Skeletal muscle satellite cell (primary cell): ENCODE measurements around the gene COBL.

Source experiments
- H3K27me3 ChIP-seq: 2 replicates; pipeline ENCODE4 v1.7.0; 2013; ENCODE audit warnings: low read length; ENCODE audit not compliant: control insufficient read depth, insufficient read depth
- H3K36me3 ChIP-seq: 2 replicates; pipeline ENCODE4 v1.7.0; 2013; ENCODE audit warnings: mild to moderate bottlenecking, control low read depth, low read length; ENCODE audit not compliant: insufficient read depth
- H3K4me1 ChIP-seq: 2 replicates; pipeline ENCODE4 v1.7.0; 2013; ENCODE audit warnings: low read length; ENCODE audit not compliant: control insufficient read depth, insufficient read depth
- H3K4me2 ChIP-seq: 2 replicates; pipeline ENCODE4 v1.7.0; 2013; ENCODE audit warnings: mild to moderate bottlenecking, low read length
- H3K4me3 ChIP-seq: 2 replicates; pipeline ENCODE4 v1.7.0; 2013; ENCODE audit warnings: low read length
- H3K9ac ChIP-seq: 2 replicates; pipeline ENCODE4 v1.7.0; 2013; ENCODE audit warnings: mild to moderate bottlenecking, low read depth, low read length, moderate library complexity
- H3K9me3 ChIP-seq: replicated peaks from 2 replicates; pipeline ENCODE4 v1.7.0; 2013; ENCODE audit warnings: mild to moderate bottlenecking, control low read depth, low read length

The COBL gene

DNA sequence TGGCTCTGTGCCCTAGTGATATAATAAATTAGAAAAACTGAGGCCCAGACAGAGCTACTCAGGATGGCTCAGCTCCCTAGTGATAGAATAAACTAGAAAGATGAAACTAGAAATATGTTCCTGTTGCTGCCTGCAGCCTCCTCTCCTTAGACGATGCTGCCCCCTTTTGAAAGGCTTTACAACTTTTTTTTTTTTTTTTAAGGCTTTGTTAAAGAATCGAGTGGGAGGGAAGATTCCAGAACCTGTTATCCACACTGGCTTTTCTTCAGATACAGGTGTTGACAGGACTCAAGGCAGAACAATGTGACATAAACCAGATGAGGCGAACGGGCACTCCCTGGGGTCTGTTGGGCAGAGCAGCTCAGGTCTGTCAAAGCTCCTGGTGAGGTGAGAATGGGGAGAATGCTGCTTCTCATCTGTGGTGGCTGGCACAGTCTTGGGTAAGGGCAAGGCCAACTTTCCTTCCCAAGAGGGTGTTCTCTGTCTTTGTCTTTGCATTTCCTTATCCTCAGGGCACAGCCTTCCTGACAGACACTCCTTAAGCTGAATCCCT is 175.1 kb downstream of the COBL start:
- peaks cover 12% of the 10 kb centered on the region for H3K4me1 ChIP-seq
- no peak overlapping the region for H3K9ac ChIP-seq
- H3K9me3 ChIP-seq, result peaks cover 3% of the 10 kb centered on the region
- H3K36me3 ChIP-seq, result no peaks in the 10 kb centered on the region
- H3K27me3 ChIP-seq, result peaks cover 22% of the 10 kb centered on the region
- H3K4me2 ChIP-seq, result no peak overlapping the region
- H3K4me3 ChIP-seq, result no peak overlapping the region

DNA sequence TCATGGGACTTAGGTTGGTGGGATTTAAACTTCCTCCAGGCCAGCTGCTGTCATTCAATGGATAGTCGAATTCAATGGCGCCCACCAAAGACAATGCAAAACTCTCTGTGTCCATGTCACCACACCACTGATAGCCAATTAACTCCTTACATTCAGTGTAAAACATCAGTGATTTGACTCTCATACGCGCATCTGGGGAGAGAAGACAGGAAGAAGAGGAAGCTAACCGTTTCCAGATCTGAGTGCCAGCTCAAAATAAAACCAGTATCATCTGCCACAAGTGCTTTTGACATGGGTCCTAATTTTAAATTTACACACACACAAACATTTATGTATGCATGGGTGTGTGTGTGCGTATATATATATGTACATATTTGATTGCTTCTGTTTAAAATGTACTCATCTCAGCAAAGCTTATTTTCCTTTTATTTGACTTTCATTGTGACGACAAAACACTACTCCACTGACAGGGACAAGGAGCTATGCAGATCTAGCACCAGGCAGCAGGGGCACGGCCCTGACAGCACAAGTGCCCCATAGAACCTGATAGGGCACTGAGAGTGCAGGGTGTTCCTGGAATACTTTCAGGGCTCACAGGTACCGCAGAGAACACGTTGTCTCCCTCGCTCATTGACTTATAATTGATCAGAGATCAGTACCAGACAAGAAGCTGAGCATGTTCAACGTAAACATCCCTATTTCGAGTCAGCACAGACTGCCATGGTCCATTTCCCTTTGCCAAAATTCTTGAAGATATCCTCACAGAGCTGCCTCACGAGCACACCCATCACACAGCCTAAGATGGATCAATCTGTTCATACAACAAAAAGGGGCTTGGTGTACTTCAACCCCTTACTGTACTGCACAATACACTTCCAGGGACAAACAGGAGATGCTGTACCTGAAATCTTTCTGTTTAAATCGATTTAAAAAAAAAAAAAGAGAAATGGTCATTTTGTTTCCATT is 176.1 kb downstream of the COBL start:
- Histone ChIP-seq H3K4me2 (no peak overlapping the region), H3K27me3 (peaks cover 22% of the 10 kb centered on the region), H3K4me3 (no peak overlapping the region), H3K36me3 (no peaks in the 10 kb centered on the region), H3K4me1 (peaks cover 12% of the 10 kb centered on the region), H3K9me3 (no peaks in the 10 kb centered on the region), H3K9ac (no peak overlapping the region)

DNA sequence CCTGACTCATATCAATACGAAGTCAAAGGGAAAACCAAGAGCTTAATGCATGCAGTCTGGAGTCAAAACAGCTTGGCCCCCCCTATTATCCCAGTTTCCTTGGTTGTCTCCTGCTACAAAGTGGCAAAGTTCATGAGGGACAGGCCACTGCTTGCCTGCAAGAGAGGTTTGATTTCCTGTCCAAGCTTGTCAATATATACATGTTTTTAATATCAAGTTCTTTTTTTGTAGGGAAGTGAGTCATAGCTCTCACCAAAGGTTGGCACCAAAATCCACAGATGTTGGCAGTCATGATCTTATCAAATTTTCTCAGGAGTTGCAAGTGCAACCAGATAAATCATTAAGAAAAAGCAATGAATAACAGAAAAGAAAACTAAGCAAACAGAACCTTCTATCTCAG is 176.8 kb downstream of the COBL start:
- Histone ChIP-seq H3K4me2 (no peak overlapping the region), H3K27me3 (peaks cover 22% of the 10 kb centered on the region), H3K9me3 (no peaks in the 10 kb centered on the region), H3K36me3 (no peaks in the 10 kb centered on the region), H3K4me3 (no peak overlapping the region), H3K4me1 (peaks cover 12% of the 10 kb centered on the region), H3K9ac (no peak overlapping the region)

DNA sequence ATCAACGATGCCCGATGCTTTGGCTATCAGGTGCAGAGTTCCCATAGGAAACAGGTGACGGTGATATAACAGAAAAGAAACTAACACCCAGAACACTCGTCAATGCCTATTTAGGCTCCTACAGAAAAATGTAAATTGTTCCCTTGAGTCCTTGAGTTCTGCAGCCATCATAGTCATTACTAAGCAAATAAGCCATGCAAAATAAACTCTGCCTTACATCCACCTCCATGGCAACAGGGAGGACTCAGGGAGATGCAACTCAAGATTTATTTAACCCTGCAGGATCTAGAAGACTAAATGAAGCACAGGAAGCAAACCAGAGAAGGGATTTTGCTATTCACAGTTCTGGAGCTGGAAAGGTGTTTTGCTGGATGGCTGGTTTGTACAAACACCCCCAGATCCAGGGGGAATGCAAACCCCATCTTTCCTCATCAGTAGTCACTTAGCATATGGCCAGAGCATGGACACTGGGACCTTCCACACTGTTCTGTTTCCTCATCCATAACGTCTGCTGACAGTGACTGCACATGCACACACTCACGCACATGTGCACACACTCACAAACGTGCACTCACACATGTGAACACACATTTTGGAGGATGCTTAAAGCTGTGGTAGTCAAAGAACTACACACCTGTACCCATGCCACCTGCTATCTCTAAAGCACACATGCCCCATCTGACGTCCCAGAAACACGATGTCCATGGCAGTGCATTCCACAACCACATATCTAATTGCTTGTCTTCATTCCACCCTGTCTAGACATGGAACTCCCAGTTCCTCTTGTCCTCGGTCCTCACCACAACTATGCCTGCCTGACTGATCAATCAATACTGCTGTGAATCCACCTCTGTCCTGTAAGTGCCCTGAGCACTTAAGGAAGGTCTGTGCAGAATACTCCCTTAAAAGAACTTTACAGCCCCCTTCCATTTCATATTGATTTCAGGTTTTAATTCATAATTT is 178.2 kb downstream of the COBL start:
- H3K36me3 ChIP-seq, result no peaks in the 10 kb centered on the region
- H3K9ac ChIP-seq, result no peak overlapping the region
- no peak overlapping the region for H3K4me2 ChIP-seq
- peaks cover 13% of the 10 kb centered on the region for H3K27me3 ChIP-seq
- no peak overlapping the region for H3K4me3 ChIP-seq
- no peaks in the 10 kb centered on the region for H3K9me3 ChIP-seq
- peaks cover 12% of the 10 kb centered on the region for H3K4me1 ChIP-seq

DNA sequence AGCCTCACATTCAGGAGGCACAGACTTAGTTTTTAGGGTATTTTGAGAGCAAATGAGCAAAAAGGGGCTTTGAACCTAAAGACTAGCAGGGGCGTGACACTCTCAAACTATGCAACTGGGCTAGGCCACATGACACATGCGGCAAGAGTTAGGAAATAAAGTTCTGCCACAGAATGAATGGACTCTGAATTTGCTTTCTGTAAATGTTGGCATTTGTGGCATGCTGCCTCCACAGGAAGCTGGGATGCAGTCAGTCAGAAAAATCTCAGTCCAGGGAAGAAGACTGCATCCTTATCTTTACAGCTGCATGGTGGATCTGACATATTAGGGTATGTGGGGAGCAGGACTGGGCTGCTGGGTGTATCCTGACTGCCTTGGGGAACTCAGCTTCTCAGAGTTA is 181.0 kb downstream of the COBL start:
- Histone ChIP-seq H3K9me3 (no peaks in the 10 kb centered on the region), H3K9ac (no peak overlapping the region), H3K4me3 (no peak overlapping the region), H3K36me3 (no peaks in the 10 kb centered on the region), H3K4me1 (peaks cover 8% of the 10 kb centered on the region), H3K27me3 (no peaks in the 10 kb centered on the region), H3K4me2 (no peak overlapping the region)

DNA sequence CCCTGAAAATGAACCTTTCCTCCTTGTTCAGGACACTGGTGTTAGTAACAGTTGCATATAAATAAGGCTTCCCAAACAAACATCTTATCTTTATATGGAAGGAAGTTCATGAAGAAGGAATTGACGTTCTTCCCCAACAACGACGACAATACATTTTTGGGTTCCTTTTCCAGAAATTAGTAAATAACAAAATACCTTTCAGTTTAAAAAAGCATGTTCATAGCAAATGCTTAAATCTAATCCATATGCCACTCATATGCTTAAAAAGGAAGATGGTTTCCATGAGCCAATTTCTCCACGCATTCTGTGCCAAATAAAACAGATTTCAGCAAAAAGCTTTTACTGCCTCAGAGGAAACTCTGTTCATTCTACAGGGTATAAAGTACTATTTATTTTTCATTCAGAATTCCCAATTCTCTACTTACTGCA is 182.6 kb downstream of the COBL start:
- no peaks in the 10 kb centered on the region for H3K4me1 ChIP-seq
- H3K36me3 ChIP-seq, result no peaks in the 10 kb centered on the region
- H3K4me3 ChIP-seq, result no peak overlapping the region
- H3K27me3 ChIP-seq, result no peaks in the 10 kb centered on the region
- H3K9ac ChIP-seq, result no peak overlapping the region
- H3K9me3 ChIP-seq, result no peaks in the 10 kb centered on the region
- no peak overlapping the region for H3K4me2 ChIP-seq

DNA sequence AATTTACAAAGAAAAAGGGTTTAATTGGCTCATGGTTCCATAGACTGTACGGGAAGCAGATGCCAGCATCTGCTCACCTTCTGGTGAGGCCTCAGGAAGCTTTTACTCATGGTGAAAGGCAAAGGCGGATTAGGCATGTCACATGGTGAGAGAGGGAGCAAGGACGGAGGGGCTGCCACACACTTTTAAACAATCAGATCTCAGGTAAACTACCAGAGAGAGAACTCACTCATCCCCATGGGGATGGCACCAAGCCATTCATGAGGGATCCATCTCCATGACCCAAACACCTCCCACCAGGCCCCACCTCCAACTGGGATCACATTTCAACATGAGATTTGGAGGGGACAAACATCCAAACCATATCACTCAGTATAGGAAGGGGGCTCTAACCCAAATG is 183.9 kb downstream of the COBL start:
- H3K9me3 ChIP-seq, result no peaks in the 10 kb centered on the region
- H3K36me3 ChIP-seq, result no peaks in the 10 kb centered on the region
- no peaks in the 10 kb centered on the region for H3K27me3 ChIP-seq
- H3K4me3 ChIP-seq, result no peak overlapping the region
- H3K9ac ChIP-seq, result no peak overlapping the region
- H3K4me1 ChIP-seq, result no peaks in the 10 kb centered on the region
- no peak overlapping the region for H3K4me2 ChIP-seq

DNA sequence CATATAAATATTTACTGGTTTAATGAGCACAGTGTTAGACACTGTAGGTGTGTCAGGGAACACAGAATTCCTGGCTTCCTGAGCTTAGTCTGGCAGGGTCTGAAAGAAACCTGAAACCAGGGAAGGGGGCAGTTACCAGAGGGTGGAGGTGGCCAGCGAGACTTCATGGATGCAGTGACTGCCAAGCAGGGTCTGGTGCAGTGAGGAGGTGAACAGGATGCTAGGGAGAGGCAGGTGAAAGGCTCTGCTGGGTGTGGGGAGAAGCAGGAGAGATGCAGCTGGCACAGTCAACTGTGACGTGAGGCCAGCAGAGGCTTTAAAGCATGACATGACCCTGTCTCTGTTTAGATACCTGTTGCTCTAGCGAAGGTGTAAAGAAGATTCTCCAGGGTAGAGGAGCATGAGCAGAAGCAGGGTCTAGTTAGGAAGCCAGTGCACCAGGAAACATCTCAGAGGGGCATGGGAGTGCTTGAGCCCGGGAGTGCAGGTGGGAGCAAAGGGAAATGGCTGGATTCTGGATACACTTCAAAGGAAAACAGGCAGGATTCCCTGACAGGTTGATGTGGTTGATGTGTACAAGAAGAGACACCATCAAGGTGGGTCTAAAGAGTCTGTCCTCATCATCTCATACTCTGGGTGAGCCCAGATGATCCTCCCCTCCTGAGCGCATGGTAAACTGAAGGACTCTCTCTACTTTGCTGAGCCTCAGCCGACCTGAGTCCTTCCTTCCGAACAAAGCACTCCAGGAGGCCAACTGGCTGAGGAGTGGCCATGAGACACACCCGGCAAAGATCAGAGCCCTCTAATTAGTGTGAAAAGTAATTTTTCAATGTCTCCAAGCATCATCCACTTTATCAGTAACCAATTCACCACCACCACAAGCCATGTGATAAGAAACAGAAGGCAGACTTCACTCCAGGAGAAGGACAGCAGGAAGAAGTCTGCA is 186.8 kb downstream of the COBL start:
- Histone ChIP-seq H3K4me3 (no peak overlapping the region), H3K4me2 (no peak overlapping the region), H3K4me1 (no peaks in the 10 kb centered on the region), H3K36me3 (no peaks in the 10 kb centered on the region), H3K9me3 (no peaks in the 10 kb centered on the region), H3K27me3 (no peaks in the 10 kb centered on the region), H3K9ac (no peak overlapping the region)

DNA sequence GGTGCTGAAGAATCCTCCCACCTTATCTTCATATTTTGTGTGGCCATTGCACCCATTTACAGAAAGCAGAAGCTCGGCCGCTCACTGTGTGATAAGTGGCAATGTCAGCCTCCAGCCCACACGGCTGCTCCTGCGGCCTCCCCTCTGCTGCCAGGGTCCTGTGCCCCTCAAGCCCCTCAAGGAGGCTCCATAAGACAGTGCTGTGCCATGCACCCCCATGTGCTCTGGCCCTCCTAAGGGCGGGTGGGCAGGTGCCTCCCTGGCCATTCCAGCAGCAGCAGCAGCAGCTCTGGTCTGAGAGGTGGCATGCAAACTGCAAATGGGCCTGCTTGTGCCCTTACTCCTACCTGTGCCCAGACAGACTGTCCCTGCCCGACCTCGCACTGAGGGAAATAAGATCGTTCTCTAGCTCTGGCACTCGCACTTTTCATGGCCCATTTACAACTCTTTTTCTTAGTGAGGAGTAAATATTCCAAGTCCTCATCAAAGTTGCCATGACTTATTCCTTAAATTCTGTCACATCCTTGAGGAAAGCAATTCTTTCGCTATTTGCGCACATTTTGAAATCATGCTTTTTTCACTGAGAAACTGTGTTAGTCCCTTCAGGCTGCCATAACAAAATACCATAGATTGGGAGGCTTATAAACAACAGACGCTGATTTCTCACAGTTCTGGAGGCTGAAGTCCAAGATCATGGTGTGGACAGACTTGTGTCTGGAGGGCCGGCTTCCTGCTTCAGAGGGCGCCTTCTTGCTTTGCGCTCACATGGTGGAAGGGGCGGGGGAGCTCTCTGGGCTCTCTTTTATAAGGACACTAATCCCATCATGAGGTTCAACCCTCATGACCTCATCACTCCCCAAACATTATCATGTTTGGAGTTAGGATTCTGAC is 187.8 kb downstream of the COBL start:
- H3K4me3 ChIP-seq, result no peak overlapping the region
- peaks cover 7% of the 10 kb centered on the region for H3K4me1 ChIP-seq
- no peaks in the 10 kb centered on the region for H3K36me3 ChIP-seq
- H3K27me3 ChIP-seq, result no peaks in the 10 kb centered on the region
- no peak overlapping the region for H3K4me2 ChIP-seq
- no peaks in the 10 kb centered on the region for H3K9me3 ChIP-seq
- H3K9ac ChIP-seq, result no peak overlapping the region

DNA sequence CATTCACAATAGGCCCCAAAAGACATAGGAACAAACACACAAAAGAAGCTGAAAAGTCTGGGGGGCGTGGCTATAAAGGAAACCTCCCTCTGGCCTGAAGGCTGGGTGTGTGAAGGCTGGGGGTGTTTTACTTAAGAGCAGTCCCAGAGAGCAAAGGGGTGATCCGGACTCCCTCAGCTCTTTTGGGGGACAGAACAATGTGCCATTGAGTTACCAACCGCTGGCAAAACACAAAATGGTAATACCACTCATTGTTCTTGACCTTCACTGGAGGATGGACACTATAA is 189.0 kb downstream of the COBL start:
- Histone ChIP-seq H3K27me3 (no peaks in the 10 kb centered on the region), H3K4me1 (peaks cover 16% of the 10 kb centered on the region), H3K4me3 (no peak overlapping the region), H3K9me3 (no peaks in the 10 kb centered on the region), H3K4me2 (no peak overlapping the region), H3K9ac (no peak overlapping the region), H3K36me3 (no peaks in the 10 kb centered on the region)
